Measurements from ENCODE around the gene CDC5L.

The CDC5L gene

DNA sequence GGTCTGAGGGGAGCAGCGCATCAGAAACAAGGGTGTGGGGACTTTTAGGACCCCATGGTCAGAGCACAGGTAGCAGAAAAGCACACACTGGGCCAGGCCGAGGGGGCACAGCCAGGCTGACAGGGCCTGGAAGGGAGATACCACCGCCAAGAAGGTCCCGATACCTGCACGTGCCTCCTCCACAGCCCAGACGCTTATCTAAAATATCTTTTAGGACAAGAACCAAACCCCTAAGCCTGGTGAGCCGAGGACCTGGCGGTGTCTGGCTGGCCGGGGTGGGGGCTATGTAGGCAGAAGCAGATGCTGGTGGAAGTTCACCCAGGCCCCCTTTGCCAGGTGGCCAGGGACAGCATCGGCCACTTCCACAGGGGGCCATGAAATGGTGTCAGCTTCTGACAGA, 89.3 kb downstream of the CDC5L start:
- no peak for DNase-seq

DNA sequence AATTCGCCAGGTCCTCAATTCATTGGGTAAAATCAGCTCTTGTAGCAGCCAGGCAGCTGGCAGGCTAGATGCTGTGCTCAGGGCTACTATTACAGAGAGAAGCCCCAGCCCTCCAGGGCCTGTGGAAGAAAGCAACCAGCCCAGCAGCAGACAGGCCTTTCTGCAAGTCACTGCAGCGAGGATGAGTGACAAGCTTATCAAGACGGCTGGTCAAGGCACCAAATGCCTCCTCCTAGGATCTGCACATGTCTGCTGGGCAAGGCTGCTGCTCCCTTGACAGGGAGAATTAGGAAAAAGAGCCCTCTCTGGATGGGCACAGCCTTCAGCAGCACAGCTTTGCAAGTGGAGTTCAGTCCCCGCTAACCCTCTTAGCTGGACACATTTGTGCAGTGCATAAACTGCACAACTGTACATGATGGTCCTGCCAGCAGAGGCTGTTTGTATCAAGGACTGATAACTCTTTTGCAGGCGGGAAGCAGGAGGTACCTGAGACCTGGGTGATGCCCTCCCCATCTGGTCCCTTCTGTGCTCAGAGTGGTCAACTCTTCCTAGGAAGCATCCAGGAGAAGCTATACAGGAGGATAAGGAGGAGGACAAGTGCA, 89.9 kb downstream of the CDC5L start:
- no peak for DNase-seq

DNA sequence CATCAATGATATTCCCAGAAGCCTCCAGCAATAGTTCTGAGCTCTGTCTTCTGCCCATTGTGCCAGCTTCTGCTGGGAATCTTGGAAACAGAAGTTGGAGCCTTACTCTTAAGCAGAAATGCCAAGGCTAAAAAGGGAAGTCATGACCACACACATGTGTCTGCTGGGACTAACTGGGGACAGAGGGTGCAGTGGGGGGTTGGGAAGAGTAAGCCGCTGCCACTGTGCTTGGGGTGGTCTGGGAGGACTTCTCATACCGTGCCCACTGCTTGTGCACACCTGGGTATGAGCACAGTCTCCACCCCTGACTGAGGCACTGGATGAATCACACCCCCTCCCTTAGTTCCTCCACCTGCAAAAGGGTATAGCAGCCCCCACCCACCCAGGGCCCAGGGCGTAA, 90.7 kb downstream of the CDC5L start:
- DNase-seq: no peak

DNA sequence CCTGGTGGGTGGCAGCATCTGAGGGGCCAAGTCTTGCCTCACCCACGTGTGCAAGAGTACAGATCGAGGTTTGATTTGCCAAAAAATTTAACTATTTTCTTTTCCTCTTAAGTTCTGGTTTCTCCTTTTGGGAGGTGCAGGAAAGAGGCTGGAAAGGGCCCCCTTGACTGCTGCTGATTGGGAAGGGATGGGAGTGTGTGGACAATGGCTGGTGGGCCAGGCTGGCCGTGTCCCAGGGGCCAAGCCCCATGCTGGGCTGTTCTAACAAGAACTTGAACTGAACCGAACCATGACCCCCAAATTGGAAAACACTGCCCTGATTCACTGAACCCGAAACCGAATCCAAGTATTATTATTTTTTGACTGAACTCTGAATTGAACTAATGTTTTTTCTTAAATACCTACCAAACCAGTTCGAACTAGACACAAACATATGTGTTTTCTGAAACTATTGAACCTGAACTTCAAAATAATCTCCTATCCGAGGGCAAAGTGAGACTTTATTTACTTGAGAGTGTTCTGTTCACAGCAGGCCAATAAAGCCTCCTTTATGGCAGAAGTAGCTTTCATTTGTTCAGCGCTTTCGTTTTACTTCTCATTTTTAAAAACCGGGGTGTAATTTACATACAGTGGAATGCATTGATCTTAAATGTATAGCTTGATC, 91.2 kb downstream of the CDC5L start:
- no peak for DNase-seq

DNA sequence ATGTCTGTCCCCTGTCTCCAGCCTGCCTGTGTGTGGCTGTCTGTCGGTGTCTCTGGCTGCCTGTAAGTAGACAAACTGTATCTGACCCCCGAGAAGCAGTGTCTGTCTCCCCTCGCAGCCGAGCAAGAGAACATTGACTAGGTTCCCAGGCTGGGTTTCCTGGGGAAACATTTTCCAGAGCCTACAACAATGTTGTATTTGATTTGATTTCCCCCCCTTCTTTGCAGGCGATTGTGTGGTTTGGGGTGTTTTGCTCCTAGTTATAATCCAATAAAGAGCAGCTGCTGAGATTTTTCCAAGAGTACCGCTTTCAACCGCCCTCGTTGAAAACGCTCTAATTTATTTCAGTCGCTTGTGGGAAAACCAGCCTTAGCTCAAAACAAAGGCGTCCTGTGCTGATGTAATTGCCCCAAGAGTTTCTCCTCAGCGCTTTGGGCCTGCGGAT, 92.6 kb downstream of the CDC5L start:
- peak; percentile 52 for DNase-seq

DNA sequence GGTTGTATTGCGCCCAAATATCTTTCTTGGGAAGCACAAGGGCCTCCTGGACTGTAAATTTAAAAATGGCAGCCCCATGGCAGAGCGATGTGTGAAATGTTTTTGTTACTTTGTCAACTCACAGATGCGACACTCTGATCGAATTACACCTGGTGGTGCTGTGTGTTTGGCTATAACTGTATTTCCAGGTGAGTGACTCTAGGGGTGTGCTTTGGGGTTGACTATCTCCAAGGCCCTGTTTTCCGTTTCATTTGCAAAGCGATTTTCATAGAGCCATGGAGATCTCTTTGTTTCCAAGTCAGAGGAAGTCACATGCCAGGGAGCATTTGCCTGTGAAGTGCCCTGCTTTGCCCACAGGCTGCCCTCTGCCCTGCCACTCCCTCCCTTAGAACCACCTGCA, 93.5 kb downstream of the CDC5L start:
- no peak for DNase-seq

DNA sequence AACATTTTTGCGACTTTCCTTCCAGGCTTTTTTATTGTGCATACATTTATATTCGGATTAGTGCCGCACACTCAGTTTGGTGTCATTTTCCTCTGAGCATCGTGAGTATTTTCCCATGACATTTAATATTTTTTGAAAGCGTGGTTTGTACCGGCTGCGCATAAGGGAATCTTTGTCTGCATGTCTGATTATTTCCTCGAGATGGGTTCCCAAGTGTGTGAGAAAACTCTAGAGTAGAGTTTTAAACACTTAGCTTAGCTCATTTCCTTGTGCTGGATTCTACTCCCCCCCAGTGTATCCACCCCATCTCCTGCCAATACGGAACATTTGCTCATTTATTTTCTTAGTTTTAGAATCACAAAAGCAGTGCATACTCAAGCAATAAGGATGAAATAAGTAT, 94.3 kb downstream of the CDC5L start:
- DNase-seq: no peak

DNA sequence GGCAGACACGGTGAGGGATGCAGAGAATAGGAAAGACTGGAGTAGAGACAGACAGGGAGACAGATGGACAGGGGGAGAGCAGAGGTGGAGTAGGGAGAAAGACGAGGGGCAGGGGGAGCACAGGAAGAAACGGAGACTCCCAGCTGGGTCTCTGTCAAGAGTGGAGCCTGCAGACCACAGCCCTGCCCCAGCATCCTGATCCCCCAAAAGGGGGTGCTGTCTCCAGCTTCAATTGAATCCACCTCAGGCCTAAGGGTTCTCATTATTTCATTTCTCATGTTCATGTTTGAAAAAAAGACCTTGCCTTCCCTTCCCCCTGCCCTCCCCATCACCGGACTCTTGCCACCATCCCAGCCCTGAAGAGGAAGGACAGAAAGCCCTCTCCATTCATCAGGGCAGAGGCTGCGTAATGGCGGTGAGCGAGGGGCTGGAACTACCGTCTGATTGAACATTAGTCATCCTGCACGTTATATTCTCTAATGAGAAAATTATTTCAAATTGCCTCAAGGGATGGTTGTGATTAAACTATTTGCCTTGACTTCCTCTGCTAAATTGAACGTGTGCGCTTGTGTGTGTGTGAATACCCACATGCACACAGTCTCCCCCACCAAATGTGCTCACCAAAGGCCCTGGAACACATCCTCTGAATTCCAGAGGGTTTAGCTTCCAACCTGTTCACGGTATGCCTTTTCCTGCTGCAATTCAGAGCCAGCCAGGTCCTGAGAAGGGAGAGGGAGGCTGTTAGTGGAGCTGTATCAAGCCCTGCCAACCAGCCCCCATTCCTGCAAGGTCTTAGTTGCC, 98.3 kb downstream of the CDC5L start:
- DNase-seq: peak; percentile 70

DNA sequence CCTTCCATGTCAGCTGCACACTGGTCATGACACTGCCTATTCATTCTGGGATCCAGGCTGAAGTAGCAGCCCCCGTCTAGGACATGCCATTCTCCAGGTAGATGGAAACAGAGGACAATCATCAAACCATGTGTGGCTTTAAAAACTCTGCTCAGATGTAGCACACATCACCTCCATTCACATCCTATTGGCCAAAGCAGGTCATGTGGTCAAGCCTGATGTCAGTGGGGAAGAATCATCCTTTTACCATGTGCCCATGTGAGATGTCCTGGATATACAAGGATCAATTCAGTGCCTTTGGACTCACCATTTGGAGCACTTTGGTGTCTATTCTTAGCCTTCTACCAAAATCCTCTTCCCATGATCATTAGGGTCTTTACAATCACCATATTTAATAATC, 99.5 kb downstream of the CDC5L start:
- DNase-seq: no peak

DNA sequence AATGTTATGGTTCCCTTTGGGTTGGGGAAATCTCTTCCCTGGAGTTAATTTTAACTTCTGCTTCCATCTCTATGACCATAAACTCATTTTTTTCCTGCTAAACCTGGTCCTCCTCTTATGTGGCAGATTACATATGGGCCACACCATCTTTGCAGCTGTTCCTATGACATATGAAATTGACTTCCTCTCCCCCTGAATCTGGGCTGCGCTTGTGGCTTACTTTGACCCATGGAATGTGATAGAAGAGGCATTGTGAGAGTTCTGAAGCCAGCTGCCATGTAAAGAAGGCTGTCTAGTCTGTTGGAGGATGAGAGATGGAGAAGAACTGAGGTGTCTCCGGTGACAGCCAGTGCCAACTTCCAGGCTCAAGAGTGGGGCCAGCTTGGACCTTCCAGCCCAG, 100.1 kb downstream of the CDC5L start:
- DNase-seq: no peak

DNA sequence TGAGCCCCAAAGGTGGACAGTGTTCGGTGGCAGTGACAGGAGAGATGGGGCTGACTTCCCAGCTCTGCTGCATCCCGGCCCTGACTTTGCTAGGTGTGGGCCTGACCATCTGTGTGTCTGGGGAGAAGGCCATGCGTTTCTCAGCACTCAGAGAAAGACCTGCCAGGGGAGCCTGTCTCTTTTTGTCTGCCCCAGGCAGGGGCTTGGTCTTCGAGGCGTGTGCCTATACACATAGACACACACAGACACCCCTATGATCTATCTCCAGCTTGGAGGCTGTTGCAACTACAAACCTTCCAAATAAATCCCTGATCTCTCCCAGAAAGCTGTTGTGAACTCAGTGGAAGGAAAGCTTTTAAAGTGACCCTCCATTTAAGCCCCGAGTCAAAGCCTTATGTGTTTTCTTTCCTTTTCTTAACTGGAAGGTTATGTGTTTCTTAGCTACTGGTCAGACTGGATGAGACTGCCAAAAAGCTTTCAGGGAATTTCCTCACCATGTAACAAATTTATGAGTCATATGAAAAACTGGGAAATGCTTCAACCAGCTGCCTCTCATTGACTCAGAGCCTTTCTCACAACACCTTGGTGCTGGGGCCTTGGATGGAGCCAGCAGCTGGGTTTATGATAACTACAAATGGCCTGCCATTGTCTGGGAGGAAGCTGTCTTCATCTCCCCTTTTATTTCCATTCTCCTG, 102.6 kb downstream of the CDC5L start:
- peak; percentile 95 for DNase-seq

DNA sequence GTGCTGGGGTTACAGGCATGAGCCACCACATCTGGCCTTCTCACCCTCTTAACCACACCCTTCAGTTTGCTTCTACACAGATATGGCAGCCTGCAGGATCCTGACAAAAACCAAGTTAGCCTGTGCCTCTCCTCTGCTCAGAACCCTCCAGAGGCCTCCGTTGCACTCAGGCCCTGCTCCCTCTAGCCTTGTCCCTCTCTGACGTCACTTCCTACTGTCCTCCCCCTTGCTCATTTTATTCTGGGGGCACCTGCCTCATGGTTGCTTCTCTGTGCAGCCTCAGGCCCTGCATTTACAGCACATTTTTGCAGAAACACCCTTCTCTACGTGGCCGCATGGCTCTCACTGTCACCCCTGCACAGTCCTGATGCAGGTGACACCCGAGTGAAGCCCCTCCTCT, 105.6 kb downstream of the CDC5L start:
- DNase-seq: no peak

DNA sequence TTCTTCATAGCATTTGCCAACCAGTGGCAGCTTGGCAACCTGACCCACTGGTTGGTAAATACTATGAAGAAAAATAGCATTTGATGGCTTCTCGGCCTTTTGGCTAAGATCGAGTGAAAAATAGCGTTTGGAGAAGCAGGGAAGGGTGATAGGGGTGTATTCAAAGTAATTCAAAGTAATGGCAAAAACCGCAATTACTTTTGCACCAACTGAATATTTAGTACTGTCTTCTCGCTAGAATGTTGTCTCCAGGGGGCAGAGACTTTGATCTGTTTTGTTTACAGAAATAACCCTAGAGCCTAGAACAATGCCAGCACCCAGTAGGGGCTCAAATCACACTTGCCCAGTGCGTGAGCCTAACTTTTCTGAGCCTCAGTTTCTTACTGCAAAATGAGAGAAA, 106.1 kb downstream of the CDC5L start:
- DNase-seq: no peak

DNA sequence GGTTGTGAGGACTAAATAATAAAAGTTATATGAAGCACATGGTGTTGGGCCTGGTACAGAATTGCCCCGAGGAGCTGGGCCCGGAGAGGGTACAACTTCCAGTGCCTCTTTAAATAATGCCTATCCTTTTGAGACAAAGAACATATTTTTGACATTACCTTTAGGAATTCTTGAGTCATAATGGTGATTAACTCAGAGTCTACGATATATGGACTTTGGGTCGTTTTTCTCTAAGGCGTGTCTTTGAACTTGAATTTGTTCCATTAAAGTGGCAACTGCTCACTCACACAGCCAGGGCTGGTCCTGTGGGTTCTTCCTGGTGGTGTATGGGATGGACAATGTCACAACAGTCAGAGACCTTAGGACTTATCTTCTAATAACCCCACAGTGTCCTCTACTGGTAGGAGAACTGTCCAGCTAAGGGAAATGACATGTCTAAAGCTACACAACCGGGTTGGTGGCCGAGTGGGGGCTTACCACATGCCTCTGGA, 106.5 kb downstream of the CDC5L start:
- peak; percentile 80 for DNase-seq

DNA sequence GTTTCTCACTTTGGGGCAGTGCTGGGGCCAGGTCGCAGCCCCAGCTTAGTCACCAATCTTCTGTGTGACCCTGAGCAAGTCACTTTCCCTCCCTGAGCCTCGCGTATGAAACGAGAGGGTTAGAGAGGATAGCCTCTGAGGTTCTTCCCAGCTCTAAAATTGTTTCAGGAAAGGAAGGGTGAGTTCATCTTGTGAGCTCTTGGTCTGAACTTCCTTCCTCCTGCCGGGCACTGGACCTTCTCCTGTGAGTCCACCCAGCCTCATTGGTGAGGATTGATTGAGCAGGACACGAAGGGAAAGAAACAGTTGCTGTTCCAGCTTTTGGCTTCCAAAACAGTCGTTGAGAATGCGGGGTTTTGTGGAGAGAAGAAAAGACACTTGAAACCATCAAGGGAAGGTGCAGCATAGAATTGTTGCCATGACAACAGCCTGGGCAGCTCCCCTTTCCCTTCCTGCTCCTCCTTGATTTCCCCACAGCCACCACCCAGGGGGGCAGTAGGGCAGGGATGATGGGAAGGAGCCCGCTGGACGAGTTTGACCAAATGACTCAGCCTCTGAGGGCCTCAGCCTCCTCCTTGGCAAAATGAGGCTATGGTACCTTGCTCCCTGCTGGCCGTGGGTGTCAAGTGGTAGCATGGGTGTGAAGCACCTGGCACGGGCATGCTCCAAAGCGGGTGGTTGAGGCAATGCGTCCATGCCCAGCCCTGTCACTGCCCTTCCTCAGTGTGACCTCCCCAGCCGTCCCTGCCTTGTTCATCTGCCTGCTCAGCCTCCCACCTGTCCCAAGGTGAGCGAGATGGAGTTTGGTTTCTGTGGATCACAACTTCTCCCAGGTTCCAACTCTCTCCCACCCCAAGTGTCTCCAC, 107.8 kb downstream of the CDC5L start:
- no peak for DNase-seq

DNA sequence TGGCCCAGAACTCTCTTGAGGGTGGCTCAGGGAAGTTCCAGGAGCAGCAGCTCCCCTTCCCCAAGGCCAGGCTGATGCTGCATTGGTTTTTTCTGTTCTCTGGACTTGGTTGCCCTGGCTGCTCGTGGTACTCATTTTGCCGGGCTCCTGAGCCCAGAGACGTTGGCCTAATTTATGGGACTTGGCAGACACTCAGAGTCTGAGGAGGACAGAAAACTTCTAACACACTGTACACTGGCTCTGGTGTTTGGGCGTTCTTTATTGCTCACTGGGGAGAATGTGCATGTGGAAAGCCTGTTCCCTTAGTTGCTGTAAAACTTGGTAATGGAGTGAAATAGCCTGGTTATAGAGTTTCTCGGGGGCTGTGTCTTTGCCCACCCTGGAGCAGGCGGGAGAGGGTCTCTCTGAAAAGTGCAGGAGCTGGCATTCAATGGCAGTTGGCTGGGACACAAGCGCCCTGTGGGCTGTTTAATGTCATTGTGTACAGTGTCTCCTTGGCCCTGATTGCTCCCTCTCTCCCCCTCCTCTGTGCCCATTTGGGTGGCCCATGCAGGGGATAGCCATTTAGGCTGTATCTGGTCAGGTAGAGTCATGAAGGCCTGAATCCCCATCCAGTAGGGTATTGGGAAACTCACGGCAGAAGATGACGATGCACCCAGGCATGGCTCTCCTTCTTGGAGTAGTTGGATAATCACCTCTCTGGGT, 109.3 kb downstream of the CDC5L start:
- DNase-seq: no peak

DNA sequence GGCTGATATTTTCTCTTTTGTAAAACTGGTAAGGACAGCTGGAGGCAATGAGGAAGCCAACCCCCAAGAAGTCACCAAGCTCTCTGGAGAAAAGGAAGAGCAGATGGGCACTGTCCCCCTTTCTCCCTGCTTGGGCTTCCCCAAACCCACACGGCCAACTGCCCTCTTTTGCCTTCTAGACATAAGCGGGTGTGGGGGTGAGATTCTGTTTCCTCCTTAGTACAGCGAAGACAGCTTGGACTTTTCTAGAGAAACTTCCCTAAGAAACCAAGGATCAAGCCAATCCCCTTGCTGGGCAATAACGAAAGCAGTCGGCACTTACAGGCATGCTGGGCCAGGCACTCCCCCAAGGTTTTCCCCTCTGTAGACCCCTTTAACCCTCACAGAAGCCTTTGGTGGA, 110.3 kb downstream of the CDC5L start:
- no peak for DNase-seq

DNA sequence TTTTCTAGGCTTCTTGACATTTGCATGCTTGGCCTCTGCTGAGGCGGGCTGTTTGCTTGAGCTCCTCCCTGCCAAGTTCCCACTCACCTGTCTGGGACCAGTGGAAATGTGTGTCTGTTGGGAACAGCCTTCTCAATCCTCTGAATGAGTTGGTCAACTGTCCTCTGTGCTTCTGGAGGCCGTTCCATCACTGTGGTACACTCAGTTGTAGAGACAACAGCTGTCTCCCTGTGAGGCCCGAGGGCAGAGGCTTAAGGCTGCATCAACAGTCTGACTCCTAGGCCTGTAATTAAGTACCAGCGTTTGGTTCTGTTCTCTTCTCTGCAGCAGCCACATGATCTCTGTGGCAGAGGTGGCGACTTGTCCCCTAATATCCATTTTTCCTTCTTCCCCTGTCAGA, 110.9 kb downstream of the CDC5L start:
- no peak for DNase-seq

DNA sequence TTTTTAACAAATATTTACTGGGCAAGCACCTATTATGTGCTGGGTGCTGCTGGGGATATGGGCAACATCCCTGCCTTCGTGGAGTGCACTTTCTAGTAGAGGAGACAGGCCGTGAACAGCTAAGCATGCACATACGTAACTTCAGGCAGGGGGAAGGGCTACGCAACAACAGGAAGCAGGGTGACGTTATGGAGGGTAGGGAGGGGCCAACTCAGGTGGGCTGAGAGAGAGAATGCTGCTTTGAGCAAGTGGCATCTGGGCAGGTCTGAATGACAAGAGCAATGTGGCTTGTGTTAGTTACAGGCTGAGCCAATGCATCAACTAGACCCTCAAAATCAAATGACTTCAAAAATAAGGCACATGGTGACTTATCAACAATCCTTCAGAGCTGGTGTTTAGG, 112.1 kb downstream of the CDC5L start:
- no peak for DNase-seq

All from fibroblast of skin of scalp (primary cell).